OCI-LY3 (cell line): ENCODE results near the gene FERMT2.

Source experiments
- EZH2phosphoT487 ChIP-seq: fragments of 200-600 bp; shearing (Covaris generic); IDR thresholded peaks from 2 replicates; pipeline ENCODE4 v1.6.1; 2018; ENCODE audit warnings: antibody characterized with exemption, mixed run types, low read depth
- TF ChIP-seq, protein P1 (sequence below): fragments of 200-600, 300-600 bp; sonication (generic); IDR thresholded peaks from 2 replicates; pipeline ENCODE4 v1.5.1; 2014; ENCODE audit warnings: antibody characterized with exemption, low read length, low read depth

DNA sequence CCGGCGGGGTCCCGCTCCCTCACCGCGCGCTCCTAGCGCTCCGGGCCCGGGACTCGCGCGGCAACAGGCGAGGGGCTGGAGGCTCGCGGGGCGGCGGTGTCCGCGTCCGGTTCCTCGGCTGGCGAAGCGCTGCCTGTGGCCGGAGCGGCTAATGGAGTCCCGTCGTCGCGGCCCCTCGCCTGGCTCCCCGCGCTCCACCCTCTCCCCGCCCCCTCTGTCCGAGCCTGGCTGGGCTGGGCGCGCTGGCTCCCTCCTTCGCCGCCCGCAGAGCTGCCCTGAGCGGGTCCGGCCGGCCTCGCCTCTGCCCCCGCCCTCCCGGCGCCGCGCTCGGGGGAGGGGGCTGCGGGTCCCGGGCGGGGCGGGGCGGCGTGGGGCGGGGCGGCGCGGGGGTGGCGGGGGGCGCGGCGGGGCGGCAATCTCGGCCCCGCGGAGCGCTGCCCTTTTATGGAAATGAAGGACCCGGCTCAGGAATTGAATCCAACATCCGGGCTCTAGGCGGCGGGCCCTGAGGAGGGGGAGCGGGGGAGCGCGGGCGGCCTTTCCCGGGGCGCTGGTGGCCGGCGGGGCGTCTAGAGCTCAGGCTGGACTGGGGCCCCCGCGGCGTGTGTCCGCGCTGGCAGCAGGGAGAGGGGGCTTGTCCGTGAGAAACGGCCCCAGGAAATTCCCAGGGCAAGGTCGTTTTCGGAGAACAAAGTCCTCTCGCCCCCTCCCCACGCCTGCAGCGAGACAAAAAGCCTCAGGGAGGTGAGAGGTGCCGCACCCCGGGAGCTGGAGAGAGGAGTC, at the start of gene FERMT2:
- TF ChIP-seq, protein P1, sequence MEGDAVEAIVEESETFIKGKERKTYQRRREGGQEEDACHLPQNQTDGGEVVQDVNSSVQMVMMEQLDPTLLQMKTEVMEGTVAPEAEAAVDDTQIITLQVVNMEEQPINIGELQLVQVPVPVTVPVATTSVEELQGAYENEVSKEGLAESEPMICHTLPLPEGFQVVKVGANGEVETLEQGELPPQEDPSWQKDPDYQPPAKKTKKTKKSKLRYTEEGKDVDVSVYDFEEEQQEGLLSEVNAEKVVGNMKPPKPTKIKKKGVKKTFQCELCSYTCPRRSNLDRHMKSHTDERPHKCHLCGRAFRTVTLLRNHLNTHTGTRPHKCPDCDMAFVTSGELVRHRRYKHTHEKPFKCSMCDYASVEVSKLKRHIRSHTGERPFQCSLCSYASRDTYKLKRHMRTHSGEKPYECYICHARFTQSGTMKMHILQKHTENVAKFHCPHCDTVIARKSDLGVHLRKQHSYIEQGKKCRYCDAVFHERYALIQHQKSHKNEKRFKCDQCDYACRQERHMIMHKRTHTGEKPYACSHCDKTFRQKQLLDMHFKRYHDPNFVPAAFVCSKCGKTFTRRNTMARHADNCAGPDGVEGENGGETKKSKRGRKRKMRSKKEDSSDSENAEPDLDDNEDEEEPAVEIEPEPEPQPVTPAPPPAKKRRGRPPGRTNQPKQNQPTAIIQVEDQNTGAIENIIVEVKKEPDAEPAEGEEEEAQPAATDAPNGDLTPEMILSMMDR, result no peak
- no peak for TF ChIP-seq EZH2phosphoT487
